Uterus (tissue), 2 donors: Measurements from ENCODE around the gene B3GNT3.
A peak's percentile ranks its signal among the peaks of the same experiment; 100 is the strongest.

ENCODE experiments used
- CTCF ChIP-seq, 4 experiments: fragments of 200-600 bp in 2 of 4; fragments of 450-650 bp in 2 of 4; sonication (generic) in 2 of 4; IDR thresholded peaks; one replicate each; pipeline ENCODE4 v1.5.1; 2016 to 2019; ENCODE audit warnings: antibody characterized with exemption in 4 of 4, mild to moderate bottlenecking in 2 of 4, moderate library complexity in 1 of 4
- POLR2A ChIP-seq, 2 donors: fragments of 450-650 bp; IDR thresholded peaks; one replicate each; pipeline ENCODE4 v1.6.1; 2016; ENCODE audit warnings: antibody characterized with exemption in 2 of 2, mild to moderate bottlenecking in 1 of 2, moderate library complexity in 1 of 2

- TF ChIP-seq CTCF (IDR thresholded peaks at IDR 0.05) (peak; percentile 85 to 93 (median 88)), POLR2A (IDR thresholded peaks at IDR 0.05) (peak; percentile 94 to 98)
Observed at GRCh38 chr19:17859533-17860330, 64.8 kb downstream of the B3GNT3 start, which contains the start of gene RPL18A.
